IPS-15b (cell line): ENCODE results near the gene PPP1R13L.

ENCODE experiments used
- H3K27me3 ChIP-seq: one replicate; pipeline ENCODE4 v1.6.1; 2013; ENCODE audit warnings: low read length; ENCODE audit not compliant: control insufficient read depth, insufficient read depth
- H3K36me3 ChIP-seq: one replicate; pipeline ENCODE4 v1.6.1; 2013; ENCODE audit warnings: low read length; ENCODE audit not compliant: control insufficient read depth, insufficient read depth
- H3K4me1 ChIP-seq: one replicate; pipeline ENCODE4 v1.6.1; 2013; ENCODE audit warnings: mild to moderate bottlenecking, low read length; ENCODE audit not compliant: control insufficient read depth, insufficient read depth
- H3K4me3 ChIP-seq: one replicate; pipeline ENCODE4 v1.5.1; 2013; ENCODE audit warnings: low read depth, low read length
- H3K9ac ChIP-seq: one replicate; pipeline ENCODE4 v1.6.1; 2013; ENCODE audit warnings: low read depth, mild to moderate bottlenecking, low read length
- H3K9me3 ChIP-seq: one replicate; pipeline ENCODE4 v1.6.1; 2013; ENCODE audit warnings: mild to moderate bottlenecking, low read length; ENCODE audit not compliant: control insufficient read depth, insufficient read depth

The PPP1R13L gene

DNA sequence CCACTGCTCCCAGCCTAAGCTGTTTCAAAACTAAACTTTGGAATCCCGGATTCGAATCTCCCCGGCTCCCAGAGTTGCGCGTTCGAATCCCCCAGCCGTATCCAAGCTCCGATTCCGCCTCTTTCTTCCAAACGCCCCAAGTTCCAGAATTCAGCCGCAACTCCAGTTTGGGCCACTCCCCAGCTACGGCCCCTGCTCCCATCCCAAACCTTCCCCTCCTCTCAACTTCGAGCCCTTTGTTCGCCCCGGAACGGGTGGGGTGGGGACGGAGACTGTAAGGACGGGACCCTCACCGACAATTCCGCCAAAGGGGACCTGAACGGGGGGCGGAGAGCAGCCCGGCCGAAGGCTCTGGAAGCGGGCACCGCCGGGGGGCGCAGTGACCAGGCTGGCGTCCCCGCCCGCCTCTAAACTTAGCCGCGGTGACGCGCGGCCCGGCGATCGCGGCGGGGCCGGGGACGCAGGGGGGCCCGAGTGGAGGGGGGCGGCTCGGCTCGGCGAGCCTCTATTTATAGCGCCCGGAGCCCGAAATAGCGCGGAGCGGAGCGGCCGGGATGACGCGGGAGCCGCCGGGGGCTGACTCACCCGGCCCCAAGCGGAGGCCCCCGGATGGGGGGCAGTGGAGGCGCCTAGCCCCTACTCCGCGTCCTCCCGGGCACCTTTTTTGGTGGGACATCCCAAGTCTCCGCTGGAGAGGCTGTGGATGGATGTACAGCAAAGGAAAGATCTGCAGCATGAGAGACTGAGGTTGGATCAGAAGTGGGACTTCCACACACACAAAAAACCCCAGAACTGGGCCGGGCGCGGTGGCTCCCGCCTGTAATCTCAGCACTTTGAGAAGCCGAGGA is 23.7 kb upstream of the PPP1R13L start:
- no peaks in the 10 kb centered on the region for H3K4me1 ChIP-seq
- peak overlapping the region; percentile 58 for H3K4me3 ChIP-seq

GRCh38 chr19:45424191-45425058 is 19.6 kb upstream of the PPP1R13L start:
- Histone ChIP-seq H3K36me3 (peaks cover 11% of the 10 kb centered on the region), H3K4me1 (peaks cover 2% of the 10 kb centered on the region), H3K9me3 (no peaks in the 10 kb centered on the region), H3K27me3 (no peaks in the 10 kb centered on the region), H3K4me3 (peak overlapping the region; percentile 93), H3K9ac (peak overlapping the region; percentile 93)

More for the DNA sequence above, 23.7 kb upstream of the PPP1R13L start:
- no peaks in the 10 kb centered on the region for H3K36me3 ChIP-seq
- H3K9ac ChIP-seq = no peak overlapping the region
- no peaks in the 10 kb centered on the region for H3K27me3 ChIP-seq
- no peaks in the 10 kb centered on the region for H3K9me3 ChIP-seq

GRCh38 chr19:45423589-45424190 is 18.8 kb upstream of the PPP1R13L start, which contains the start of gene ERCC1:
ERCC1 (minus strand) TSS chr19:45423917; CDS start chr19:45423374, 543 bp downstream.
- Histone ChIP-seq H3K4me1 (peaks cover 2% of the 10 kb centered on the region), H3K36me3 (peaks cover 13% of the 10 kb centered on the region), H3K27me3 (no peaks in the 10 kb centered on the region), H3K9me3 (no peaks in the 10 kb centered on the region), H3K4me3 (peak within 1 kb of the TSS; percentile 93), H3K9ac (peak within 1 kb of the TSS; percentile 93)

- H3K4me3 ChIP-seq = peak overlapping the region; percentile 93
- no peaks in the 10 kb centered on the region for H3K9me3 ChIP-seq
- no peaks in the 10 kb centered on the region for H3K27me3 ChIP-seq
- H3K4me1 ChIP-seq = peaks cover 2% of the 10 kb centered on the region
- peaks cover 13% of the 10 kb centered on the region for H3K36me3 ChIP-seq
- H3K9ac ChIP-seq = peak overlapping the region; percentile 76
These were observed 18.2 kb upstream of the PPP1R13L start for GRCh38 chr19:45423033-45423588.

- H3K9me3 ChIP-seq = no peaks in the 10 kb centered on the region
- no peaks in the 10 kb centered on the region for H3K27me3 ChIP-seq
- peaks cover 13% of the 10 kb centered on the region for H3K36me3 ChIP-seq
- peaks cover 2% of the 10 kb centered on the region for H3K4me1 ChIP-seq
- H3K9ac ChIP-seq = no peak overlapping the region
- no peak overlapping the region for H3K4me3 ChIP-seq
These were observed 17.2 kb upstream of the PPP1R13L start for GRCh38 chr19:45421947-45422498.

GRCh38 chr19:45420871-45421270 is 16.0 kb upstream of the PPP1R13L start:
- peaks cover 16% of the 10 kb centered on the region for H3K36me3 ChIP-seq
- no peaks in the 10 kb centered on the region for H3K9me3 ChIP-seq
- no peak overlapping the region for H3K9ac ChIP-seq
- H3K4me1 ChIP-seq = peaks cover 2% of the 10 kb centered on the region
- no peaks in the 10 kb centered on the region for H3K27me3 ChIP-seq
- no peak overlapping the region for H3K4me3 ChIP-seq

GRCh38 chr19:45420356-45420755 is 15.5 kb upstream of the PPP1R13L start:
- no peak overlapping the region for H3K9ac ChIP-seq
- H3K9me3 ChIP-seq = no peaks in the 10 kb centered on the region
- peaks cover 16% of the 10 kb centered on the region for H3K36me3 ChIP-seq
- H3K27me3 ChIP-seq = no peaks in the 10 kb centered on the region
- H3K4me3 ChIP-seq = no peak overlapping the region
- peaks cover 2% of the 10 kb centered on the region for H3K4me1 ChIP-seq

DNA sequence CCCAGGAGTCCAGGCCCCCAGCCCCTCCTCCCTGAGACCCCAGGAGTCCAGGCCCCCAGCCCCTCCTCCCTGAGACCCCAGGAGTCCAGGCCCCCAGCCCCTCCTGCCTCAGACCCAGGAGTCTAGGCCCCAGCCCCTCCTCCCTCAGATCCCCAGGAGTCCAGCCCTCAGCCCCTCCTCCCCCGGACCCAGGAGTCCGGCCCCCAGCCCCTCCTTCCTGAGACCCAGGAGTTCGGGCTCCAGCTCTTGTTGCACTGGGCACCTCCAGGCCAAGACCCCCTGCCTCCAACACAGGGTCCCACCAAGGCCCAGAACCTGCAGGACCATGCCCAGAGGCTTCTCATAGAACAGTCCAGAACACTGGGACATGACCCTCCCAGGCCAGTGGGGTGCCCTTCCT is 15.0 kb upstream of the PPP1R13L start:
- Histone ChIP-seq H3K4me1 (peaks cover 2% of the 10 kb centered on the region), H3K36me3 (peaks cover 16% of the 10 kb centered on the region), H3K4me3 (no peak overlapping the region), H3K9ac (no peak overlapping the region), H3K9me3 (no peaks in the 10 kb centered on the region), H3K27me3 (no peaks in the 10 kb centered on the region)

DNA sequence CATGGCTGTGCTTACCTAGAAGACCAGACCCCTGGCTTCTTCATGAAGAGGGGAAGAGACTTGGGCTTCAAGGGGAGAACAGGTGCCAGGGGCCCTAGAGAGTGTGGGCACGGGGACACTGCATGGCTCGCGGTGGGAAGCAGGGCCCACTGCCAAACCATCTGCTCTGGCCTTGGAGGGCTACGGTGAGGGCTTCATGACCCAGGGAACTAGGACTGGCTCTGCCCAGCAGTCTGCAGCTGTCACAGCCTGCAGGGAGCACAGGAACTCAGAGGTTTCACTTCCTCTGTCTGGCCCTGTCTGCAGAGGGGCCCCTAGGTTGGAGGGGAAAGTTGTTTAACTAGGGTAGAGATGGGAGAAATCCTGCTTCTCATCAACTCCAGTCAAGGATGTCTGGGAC is 14.5 kb upstream of the PPP1R13L start:
- Histone ChIP-seq H3K27me3 (no peaks in the 10 kb centered on the region), H3K9ac (peak overlapping the region; percentile 8), H3K4me1 (peaks cover 2% of the 10 kb centered on the region), H3K9me3 (no peaks in the 10 kb centered on the region), H3K4me3 (no peak overlapping the region), H3K36me3 (peaks cover 21% of the 10 kb centered on the region)

GRCh38 chr19:45418802-45419201 is 13.9 kb upstream of the PPP1R13L start:
- no peak overlapping the region for H3K4me3 ChIP-seq

GRCh38 chr19:45417151-45417550 is 12.3 kb upstream of the PPP1R13L start:
- H3K4me3 ChIP-seq = no peak overlapping the region
- H3K9me3 ChIP-seq = no peaks in the 10 kb centered on the region
- H3K9ac ChIP-seq = no peak overlapping the region
- H3K4me1 ChIP-seq = no peaks in the 10 kb centered on the region
- no peaks in the 10 kb centered on the region for H3K27me3 ChIP-seq
- peaks cover 26% of the 10 kb centered on the region for H3K36me3 ChIP-seq

More at GRCh38 chr19:45418802-45419201, 13.9 kb upstream of the PPP1R13L start:
- Histone ChIP-seq H3K4me1 (peaks cover 2% of the 10 kb centered on the region), H3K9me3 (no peaks in the 10 kb centered on the region), H3K27me3 (no peaks in the 10 kb centered on the region), H3K9ac (no peak overlapping the region), H3K36me3 (peaks cover 25% of the 10 kb centered on the region)
